ENCODE data around the gene HAUS5.
"Not testable (repeated sequence)": the region's sequence is repeated elsewhere in the genome, so short reads cannot be mapped to it uniquely, and the experiment has no call there.

Gene HAUS5

GRCh38 chr19:35612559-35613321 is at the start of gene HAUS5:
TSS of gene HAUS5 (plus strand) at chr19:35612735. CDS start at chr19:35612795, 60 bp downstream.
- DNase-seq (ENCODE audit: low spot score) = peak; percentile 97

- DNase-seq (ENCODE audit: low spot score) = no peak
Measured at GRCh38 chr19:35562776-35563175, 49.8 kb upstream of the HAUS5 start.

DNA sequence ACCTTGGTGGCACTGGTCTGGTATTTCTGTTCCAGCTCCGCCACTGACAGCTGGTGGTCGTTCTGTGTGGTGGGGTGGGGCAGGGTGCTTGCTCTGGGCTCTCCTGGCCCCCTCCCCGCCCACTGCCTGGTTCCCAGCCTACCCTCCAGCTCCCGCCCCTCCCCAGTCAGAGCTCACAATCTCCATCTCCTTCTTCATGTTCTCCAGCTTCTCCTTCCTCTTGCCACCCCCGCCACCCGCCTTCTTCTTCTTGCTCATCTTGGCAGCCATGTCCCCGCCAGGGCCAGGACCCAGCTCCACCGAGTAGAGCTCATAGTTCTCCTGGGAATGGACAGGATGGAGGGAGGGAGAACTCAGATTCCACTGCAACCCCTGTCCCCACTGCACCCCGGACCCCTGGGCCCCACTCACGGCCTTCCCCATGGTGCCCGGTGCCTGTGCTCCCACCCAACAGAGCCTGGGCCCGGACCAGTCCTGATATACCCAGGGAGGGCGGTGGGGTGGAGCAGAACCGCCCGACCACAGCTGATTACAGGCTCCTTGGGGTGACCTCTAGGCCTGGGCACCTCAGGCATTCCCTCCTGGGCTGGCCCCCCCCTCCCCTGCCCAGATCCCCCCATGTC is 49.2 kb upstream of the HAUS5 start, which contains the start of gene ATP4A:
ATP4A (minus strand) TSS at position 452 of the 623 bp plus-strand sequence; CDS start at position 423, 29 bp downstream.
- no peak for DNase-seq (ENCODE audit: low spot score)

DNA sequence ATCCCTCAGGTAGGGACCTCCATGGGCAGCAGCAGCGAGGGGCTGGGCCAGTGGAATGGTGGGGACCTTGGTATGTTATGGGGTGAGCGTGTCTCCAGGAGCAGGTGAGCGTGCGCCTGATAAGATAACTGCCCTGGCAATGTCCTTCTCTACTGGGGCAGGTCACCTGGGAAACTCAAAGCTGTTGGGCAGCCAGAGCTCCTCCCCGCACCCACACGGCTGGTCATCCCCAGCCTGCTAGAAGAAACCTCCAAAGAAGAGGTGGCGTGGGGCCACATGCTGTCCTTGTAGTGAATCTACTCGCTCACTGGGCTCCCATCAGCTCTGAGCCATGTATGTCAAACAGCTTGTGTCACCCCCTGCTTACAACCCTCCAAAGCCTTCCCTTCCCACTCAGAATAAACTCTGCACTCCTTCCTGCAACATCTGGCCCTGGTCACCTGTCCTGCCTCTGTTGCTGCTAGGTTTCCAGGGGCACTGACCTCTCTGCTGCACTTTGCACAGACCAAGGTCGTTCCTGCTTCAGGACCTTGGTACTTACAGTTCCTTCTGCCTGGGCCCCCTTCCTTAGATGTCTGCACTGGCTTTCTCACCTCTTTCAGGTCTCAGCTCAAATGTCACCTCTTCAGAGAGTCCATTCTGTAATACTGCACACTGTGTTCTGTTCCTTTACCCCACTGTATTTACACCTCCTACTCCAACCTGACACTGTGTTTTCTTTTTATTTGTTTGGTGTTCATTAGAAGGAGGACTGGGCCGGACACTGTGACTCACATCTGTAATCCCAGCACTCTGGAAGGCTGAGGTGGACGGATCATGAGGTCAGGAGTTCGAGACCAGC is 47.3 kb upstream of the HAUS5 start:
- DNase-seq (ENCODE audit: low spot score) = no peak

DNA sequence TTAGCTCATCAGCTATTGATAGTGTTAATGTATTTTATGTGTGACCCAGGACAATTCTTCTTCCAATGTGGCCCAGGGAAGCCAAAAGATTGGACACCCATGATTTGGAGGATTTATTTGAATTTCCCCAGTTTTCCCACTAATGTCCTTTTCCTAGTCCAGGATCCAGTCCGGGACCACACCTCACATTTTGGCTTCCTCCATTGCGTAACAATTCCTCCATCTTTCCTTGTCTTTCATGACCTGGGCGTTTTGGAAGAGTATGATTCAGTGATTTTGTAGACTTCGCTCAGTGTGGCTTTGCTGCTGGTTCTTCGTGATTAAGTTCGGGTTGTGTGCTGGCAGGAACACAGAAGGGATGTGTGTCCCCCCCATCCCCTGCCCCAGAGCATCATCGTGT is 45.8 kb upstream of the HAUS5 start:
- no peak for DNase-seq (ENCODE audit: low spot score)

DNA sequence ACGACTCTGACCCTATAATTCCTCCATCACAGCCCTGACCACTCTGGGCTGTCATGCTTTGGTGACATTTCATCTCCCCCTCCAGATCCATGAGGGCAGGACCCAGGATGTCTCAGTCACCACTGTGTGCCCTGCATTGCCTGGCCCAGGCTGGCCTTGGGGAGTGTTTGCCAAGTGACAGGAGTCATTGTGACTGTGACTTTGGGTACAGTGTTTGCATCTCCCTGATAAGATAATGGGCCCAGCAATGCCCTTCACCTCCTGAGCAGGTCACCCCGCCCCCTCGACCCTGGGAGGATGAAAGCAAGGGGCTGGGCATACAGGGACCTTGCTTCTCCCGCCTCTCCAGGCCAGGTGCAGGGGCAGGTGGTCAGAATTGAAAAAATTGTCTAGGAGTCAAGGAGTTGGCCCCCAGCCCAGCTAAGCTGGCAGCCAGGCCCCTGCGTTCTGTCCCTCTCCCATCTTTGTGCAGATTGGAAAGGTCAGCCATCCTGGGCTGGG is 43.2 kb upstream of the HAUS5 start:
- DNase-seq (ENCODE audit: low spot score) = no peak

- DNase-seq (ENCODE audit: low spot score) = no peak
Measured at GRCh38 chr19:35571406-35571965, 41.0 kb upstream of the HAUS5 start.

GRCh38 chr19:35577918-35578317 is 34.6 kb upstream of the HAUS5 start:
- no peak for DNase-seq (ENCODE audit: low spot score)

DNA sequence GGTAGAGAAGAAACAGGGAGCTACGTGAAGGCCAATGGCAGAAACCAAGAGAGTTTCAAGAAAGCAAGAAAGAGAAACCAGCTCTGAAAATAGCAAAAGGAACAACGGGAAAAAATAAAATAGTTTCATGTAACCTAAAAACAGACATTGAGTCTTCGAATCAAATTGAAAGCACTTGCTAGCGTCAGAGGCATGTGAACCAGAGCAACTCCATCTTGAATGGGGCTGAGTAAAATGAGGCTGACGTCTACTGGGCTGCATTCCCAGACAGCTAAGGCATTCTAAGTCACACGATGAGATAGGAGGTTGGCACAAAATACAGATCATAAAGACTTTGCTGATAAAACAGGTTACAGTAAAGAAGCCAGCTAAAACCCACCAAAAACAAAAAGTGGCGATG is 33.8 kb upstream of the HAUS5 start:
- DNase-seq (ENCODE audit: low spot score) = no peak

DNA sequence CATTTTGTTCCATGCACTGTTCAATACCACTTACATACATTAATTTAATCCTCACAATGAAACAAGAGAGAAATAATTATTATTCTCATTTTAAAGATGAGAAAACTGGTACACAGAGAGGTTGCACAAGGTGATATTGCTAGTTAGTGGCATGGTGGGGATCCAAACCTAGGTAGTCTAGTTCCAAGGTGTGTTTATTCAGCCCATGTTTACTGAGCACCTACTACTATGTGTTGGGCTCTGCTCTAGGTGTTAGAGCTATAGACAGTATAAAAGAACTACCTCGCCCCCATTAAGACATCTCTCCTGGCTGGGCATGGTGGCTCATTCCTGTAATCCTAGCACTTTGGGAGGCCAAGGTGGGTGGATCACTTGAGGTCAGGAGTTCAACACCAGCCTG is 29.8 kb upstream of the HAUS5 start:
- no peak for DNase-seq (ENCODE audit: low spot score)

DNA sequence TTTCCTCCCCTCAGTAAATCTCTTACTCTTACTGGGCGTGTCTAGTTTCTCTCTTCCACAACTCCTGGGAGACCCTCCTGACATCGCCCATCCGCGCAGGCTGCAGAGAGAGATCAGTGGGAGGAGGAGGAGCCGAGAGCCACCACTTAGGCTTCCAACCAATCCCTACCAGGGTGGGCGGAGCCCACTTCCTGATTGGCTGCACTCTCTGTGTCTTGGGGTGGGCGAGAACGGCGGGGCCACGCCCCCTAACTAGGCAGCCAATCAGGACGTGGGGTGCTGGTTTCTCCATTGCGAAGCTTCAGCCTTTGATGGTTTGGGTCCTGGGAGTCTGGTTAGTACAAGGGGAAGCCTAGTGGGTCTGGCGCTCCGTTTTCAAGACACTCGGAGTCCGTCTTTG is 26.7 kb upstream of the HAUS5 start, which contains the start of gene PMIS2:
PMIS2 (plus strand) TSS at position 326 of the 400 bp plus-strand sequence. CDS start 87 bp downstream, outside the sequence.
- DNase-seq (ENCODE audit: low spot score) = no peak

DNA sequence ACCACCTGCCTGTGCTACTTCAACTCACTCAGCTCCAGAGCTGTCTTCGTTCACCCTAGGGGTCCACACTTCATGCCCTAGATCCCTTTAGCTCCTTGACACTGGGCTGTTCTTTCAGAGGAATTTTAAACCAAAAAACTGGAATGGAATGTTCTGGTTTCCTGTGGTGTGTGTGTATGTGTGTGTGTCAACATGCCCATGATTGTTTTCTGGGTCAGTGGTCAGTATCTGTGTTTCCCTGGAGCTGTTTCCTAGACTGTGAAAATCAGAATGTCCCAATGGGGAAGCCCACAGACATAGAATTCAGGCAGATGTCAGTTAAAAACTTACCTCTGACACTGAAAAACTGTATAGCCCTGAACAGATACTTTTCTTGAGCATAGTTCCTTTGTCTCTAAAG is 25.2 kb upstream of the HAUS5 start:
- DNase-seq (ENCODE audit: low spot score) = no peak

DNA sequence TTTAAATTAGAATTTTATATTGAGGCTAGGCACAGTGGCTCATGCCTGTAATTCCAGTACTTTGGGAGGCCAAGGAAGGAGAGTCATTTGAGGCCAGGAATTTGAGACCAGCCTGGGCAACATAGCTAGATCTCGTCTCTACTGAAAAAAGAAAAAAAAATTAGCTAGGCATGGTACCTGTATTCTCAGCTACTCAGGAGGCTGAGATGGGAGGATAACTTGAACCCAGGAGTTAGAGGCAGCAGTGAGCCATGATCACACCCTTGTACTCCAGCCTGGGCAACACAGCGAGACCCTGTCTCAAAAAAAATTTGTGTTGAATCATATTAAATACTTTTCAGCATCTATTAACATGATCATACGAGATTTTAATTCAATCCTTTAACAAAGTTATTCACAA is 21.7 kb upstream of the HAUS5 start:
- DNase-seq (ENCODE audit: low spot score) = no peak

DNA sequence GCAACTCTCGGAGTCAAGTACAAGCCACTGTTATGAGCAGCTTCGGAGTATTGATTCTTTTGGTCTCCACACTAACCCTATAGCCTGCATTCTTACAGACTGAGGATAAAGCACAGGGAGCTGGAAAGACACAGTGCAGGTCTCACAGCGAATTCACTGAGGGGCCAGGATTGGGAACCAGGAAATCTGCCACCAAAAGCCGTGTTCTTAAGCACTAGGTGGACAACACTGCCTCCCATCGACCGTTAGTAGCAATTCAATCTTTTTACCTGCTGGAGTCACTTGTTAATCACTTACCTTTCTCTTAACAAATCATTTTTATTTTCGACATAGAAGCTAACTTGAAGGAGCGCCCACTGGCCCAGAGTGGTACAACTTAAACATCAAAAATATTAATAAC is 20.3 kb upstream of the HAUS5 start:
- DNase-seq (ENCODE audit: low spot score) = peak; percentile 15

DNA sequence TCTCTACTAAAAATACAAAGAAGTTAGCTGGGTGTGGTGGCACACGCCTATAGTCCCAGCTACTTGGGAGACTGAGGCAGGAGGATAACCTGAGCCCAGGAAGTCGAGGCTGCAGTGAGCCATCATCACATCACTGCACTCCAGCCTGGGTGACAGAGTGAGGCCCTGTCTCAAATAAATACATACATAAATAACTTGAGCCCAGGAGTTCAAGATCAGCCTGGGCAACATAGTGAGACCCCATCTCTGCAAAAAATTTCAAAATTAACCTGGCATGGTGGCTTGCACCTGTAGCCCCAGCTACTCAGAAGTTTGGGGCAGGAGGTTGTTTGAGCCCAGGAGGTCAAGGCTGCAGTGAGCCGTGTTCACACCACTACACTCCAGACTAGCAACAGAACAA is 17.5 kb upstream of the HAUS5 start:
- not testable (repeated sequence) for DNase-seq (ENCODE audit: low spot score)

- no peak for DNase-seq (ENCODE audit: low spot score)
Measured at GRCh38 chr19:35595928-35596327, 16.6 kb upstream of the HAUS5 start.

DNA sequence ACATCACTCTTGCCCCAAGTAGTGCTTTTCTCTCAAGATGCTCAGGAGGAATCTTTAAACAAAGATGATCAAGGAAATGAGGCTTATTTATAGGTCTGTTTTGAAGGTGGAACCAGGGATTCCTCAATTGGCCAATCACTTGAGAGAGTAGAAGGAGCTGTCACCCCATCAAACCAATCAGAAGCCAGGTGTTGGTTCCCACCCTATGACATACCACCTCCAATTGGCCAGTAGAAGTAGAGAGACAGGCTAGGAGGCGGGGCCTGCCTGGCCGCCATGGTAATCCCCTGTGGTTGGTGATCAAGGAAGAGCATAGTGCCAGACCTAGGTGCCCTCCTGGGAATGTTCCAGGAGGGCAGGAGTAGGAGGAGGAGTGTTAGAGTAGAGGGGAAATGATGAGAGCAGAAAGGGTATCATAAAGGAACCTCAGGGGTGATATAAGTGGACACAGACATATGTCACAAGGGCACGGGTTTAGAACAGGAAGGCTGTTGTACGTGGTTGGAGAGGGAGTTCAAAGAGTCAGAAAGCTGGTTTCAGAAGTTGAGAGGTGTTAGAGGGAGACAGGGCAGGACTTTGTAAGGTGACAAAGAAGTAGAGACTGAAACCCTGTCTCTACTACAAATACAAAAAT is 16.1 kb upstream of the HAUS5 start:
- DNase-seq (ENCODE audit: low spot score) = peak; percentile 18

DNA sequence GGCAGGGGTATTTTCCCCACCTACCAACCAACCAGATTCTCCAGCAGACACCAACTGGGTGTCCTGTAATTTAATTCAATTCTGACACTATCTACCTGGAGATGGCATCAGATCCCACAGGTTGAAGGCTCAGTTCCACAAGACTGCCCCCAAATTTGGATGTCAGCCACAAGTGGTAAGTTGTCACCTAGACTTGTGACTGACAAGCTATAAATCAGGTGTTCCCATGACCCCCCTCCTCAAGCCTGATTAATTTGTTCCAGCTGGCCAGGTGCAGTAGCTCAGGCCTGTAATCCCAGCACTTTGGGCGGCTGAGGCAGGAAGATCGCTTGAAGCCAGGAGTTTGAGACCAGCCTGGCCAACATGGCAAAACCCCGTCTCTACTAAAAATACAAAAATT is 10.6 kb upstream of the HAUS5 start:
- no peak for DNase-seq (ENCODE audit: low spot score)

DNA sequence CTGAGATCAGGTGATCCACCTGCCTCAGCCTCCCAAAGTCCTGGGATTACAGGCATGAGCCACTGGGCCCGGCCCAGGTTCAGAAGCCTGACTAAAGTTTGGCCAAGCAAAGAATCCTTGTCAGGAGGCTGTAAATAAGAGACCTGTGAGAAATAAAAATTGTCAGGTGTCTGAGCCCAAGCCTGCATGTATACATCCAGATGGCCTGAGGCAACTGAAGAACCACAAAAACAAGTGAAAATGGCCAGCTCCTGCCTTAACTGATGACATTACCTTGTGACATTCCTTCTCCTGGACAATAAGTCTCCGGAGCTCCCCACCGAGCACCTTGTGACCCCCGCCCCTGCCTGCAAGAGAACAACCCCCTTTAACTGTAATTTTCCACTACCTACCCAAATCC is 8.1 kb upstream of the HAUS5 start:
- not testable (repeated sequence) for DNase-seq (ENCODE audit: low spot score)

DNA sequence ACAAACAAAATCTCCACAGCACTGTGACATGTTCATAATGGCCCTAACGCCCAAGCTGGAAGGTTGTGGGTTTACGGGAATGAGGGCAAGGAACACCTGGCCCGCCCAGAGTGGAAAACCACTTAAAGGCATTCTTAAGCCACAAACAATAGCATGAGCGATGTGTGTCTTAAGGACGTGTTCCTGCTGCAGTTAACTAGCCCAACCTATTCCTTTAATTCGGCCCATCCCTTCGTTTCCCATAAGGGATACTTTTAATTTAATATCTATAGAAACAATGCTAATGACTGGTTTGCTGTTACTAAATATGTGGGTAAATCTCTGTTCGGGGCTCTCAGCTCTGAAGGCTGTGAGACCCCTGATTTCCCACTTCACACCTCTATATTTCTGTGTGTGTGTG is 5.4 kb upstream of the HAUS5 start:
- DNase-seq (ENCODE audit: low spot score) = not testable (repeated sequence)

GRCh38 chr19:35607661-35608060 is 4.9 kb upstream of the HAUS5 start:
- DNase-seq (ENCODE audit: low spot score) = no peak

DNA sequence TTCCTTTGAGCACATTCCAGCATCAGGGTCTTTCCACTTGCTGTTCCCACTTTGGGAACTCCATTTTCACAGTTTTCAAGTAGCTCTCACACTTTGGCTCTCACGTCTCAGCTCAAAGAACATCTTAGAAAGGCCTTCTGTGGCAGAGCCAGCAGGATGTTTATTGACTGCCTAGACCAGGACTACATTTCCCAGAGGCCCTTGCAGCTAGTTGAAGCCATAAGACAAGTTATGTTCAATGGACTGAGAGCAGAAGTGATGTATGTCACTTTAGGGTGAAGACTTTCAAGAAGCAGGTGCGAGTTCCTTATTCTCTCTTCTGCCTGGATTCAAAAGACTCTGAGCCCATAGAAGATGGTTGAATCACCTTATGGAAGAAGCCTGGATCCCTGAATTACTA is 4.3 kb upstream of the HAUS5 start:
- DNase-seq (ENCODE audit: low spot score) = no peak

Data from activated CD4-positive, alpha-beta T cell treated with anti-CD3 and anti-CD28 coated beads, Interleukin-2, Interleukin-4, amounts not matched to agents 100 ng/mL and 50 ng/mL, durations not matched to agents 16 hours and 8 hours (primary cell).